Measurements from ENCODE around the gene BEND3.
"Not testable (repeated sequence)": the region's sequence is repeated elsewhere in the genome, so short reads cannot be mapped to it uniquely, and the experiment has no call there.

DNA sequence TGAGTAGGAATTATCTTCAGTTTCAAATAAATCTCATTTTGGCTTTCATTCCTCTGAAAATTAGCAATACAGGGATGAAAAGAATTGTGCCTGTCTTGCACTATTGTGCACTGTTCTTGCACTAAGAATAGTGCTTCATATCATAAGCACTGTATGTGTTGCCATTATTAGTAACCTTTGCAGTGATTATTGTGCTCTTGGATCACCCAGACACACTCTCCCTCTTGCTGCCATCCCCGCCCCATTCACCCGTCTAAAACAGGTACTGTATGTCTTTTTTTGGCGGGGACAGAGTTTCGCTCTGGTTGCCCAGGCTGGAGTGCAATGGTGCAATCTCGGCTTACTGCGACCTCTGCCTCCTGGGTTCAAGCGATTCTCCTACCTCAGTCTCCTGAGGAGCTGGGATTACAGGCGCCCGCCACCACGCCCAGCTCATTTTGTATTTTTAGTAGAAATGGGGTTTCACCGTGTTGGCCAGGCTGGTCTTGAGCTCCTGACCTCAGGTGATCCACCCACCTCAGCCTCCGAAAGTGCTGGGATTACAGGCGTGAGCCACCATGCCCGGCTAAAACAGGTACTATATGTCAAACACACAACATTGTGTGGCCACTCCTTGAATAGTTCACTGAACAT lies 19.8 kb upstream of the BEND3 start:
- TF ChIP-seq, protein P1, sequence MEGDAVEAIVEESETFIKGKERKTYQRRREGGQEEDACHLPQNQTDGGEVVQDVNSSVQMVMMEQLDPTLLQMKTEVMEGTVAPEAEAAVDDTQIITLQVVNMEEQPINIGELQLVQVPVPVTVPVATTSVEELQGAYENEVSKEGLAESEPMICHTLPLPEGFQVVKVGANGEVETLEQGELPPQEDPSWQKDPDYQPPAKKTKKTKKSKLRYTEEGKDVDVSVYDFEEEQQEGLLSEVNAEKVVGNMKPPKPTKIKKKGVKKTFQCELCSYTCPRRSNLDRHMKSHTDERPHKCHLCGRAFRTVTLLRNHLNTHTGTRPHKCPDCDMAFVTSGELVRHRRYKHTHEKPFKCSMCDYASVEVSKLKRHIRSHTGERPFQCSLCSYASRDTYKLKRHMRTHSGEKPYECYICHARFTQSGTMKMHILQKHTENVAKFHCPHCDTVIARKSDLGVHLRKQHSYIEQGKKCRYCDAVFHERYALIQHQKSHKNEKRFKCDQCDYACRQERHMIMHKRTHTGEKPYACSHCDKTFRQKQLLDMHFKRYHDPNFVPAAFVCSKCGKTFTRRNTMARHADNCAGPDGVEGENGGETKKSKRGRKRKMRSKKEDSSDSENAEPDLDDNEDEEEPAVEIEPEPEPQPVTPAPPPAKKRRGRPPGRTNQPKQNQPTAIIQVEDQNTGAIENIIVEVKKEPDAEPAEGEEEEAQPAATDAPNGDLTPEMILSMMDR (IDR thresholded peaks at IDR 0.05) = not testable (repeated sequence)
- TF ChIP-seq POLR2A (IDR thresholded peaks at IDR 0.05) = not testable (repeated sequence)
